GM18873 (cell line): ENCODE results near the gene UNCX.
"Not testable (repeated sequence)": the region's sequence is repeated elsewhere in the genome, so short reads cannot be mapped to it uniquely, and the experiment has no call there.

Experiments used
- ATAC-seq: cut with Tn5 transposase; IDR thresholded peaks from one replicate; pipeline ENCODE4 v1.9.1; 2021; ENCODE audit warnings: mild to moderate bottlenecking, moderate library complexity, moderate number of reproducible peaks; ENCODE audit not compliant: unreplicated experiment, low FRiP score

Gene UNCX

GRCh38 chr7:1254281-1255079 lies 21.8 kb downstream of the UNCX start:
- no peak for ATAC-seq

GRCh38 chr7:1255080-1255816 lies 22.6 kb downstream of the UNCX start:
- no peak for ATAC-seq

GRCh38 chr7:1255817-1256340 lies 23.2 kb downstream of the UNCX start:
- no peak for ATAC-seq

- ATAC-seq = no peak
Observed at GRCh38 chr7:1256621-1257020, 23.9 kb downstream of the UNCX start.

- no peak for ATAC-seq
Observed at GRCh38 chr7:1257221-1257620, 24.5 kb downstream of the UNCX start.

GRCh38 chr7:1257863-1258262 lies 25.2 kb downstream of the UNCX start:
- ATAC-seq = no peak

GRCh38 chr7:1259621-1260243 lies 27.1 kb downstream of the UNCX start:
- no peak for ATAC-seq

GRCh38 chr7:1260244-1260635 lies 27.6 kb downstream of the UNCX start:
- no peak for ATAC-seq

- ATAC-seq = not testable (repeated sequence)
Observed at GRCh38 chr7:1261036-1261435, 28.4 kb downstream of the UNCX start.

GRCh38 chr7:1262441-1262840 lies 29.8 kb downstream of the UNCX start:
- no peak for ATAC-seq

GRCh38 chr7:1263391-1263951 lies 30.8 kb downstream of the UNCX start:
- no peak for ATAC-seq

GRCh38 chr7:1264345-1265280 lies 31.9 kb downstream of the UNCX start:
- no peak for ATAC-seq

- ATAC-seq = no peak
Observed at GRCh38 chr7:1267016-1267900, 34.6 kb downstream of the UNCX start.

- no peak for ATAC-seq
Observed at GRCh38 chr7:1268076-1268815, 35.6 kb downstream of the UNCX start.

GRCh38 chr7:1268866-1269265 lies 36.2 kb downstream of the UNCX start:
- no peak for ATAC-seq

- ATAC-seq = no peak
Observed at GRCh38 chr7:1269336-1269890, 36.7 kb downstream of the UNCX start.

GRCh38 chr7:1270181-1270580 lies 37.5 kb downstream of the UNCX start:
- no peak for ATAC-seq

GRCh38 chr7:1271046-1271445 lies 38.4 kb downstream of the UNCX start:
- ATAC-seq = no peak
